HEK293 (cell line): ENCODE results near the gene AREG.

ENCODE experiments used
- BCL11B ChIP-seq: fragments of 450-650 bp; formaldehyde crosslinking; IDR thresholded peaks from 2 replicates; pipeline ENCODE4 v1.5.1; 2016; ENCODE audit warnings: low read depth, missing biosample characterization, missing genetic modification characterization
- SP2 ChIP-seq: fragments of 450-650 bp; formaldehyde crosslinking; IDR thresholded peaks from 2 replicates; pipeline ENCODE4 v1.5.1; 2016; ENCODE audit warnings: missing biosample characterization, missing genetic modification characterization
- YY1 ChIP-seq: fragments of 450-650 bp; formaldehyde crosslinking; IDR thresholded peaks from 2 replicates; pipeline ENCODE4 v1.5.1; 2018; ENCODE audit warnings: missing biosample characterization, missing genetic modification characterization
- ZBTB1 ChIP-seq: fragments of 450-650 bp; formaldehyde crosslinking; IDR thresholded peaks from 2 replicates; pipeline ENCODE4 v1.5.1; 2016; ENCODE audit warnings: missing biosample characterization, missing genetic modification characterization
- ZBTB21 ChIP-seq: fragments of 450-650 bp; formaldehyde crosslinking; IDR thresholded peaks from 2 replicates; pipeline ENCODE4 v1.5.1; 2017; ENCODE audit warnings: missing biosample characterization, missing genetic modification characterization
- ZFP3 ChIP-seq: fragments of 450-650 bp; formaldehyde crosslinking; IDR thresholded peaks from 2 replicates; pipeline ENCODE4 v1.5.1; 2016; ENCODE audit warnings: low read depth, missing biosample characterization, missing genetic modification characterization
- ZNF114 ChIP-seq: fragments of 450-650 bp; formaldehyde crosslinking; IDR thresholded peaks from 2 replicates; pipeline ENCODE4 v1.5.0; 2017; ENCODE audit warnings: missing biosample characterization, missing genetic modification characterization
- ZNF2 ChIP-seq: fragments of 450-650 bp; formaldehyde crosslinking; IDR thresholded peaks from 2 replicates; pipeline ENCODE4 v1.5.1; 2016; ENCODE audit warnings: missing biosample characterization, missing genetic modification characterization
- ZNF324 ChIP-seq: fragments of 450-650 bp; formaldehyde crosslinking; IDR thresholded peaks from 2 replicates; pipeline ENCODE4 v1.5.1; 2016; ENCODE audit warnings: missing biosample characterization, missing genetic modification characterization
- TF ChIP-seq, protein P1 (sequence below): fragments of 450-650 bp; formaldehyde crosslinking; IDR thresholded peaks from 2 replicates; pipeline ENCODE4 v1.5.1; 2016; ENCODE audit warnings: missing biosample characterization, missing genetic modification characterization
- TF ChIP-seq, protein P2 (sequence below): fragments of 450-650 bp; formaldehyde crosslinking; IDR thresholded peaks from 2 replicates; pipeline ENCODE4 v1.5.1; 2016; ENCODE audit warnings: missing biosample characterization, missing genetic modification characterization
- TF ChIP-seq, protein P3 (sequence below): fragments of 450-650 bp; formaldehyde crosslinking; IDR thresholded peaks from 2 replicates; pipeline ENCODE4 v1.5.1; 2016; ENCODE audit warnings: missing biosample characterization, missing genetic modification characterization
- TF ChIP-seq, protein P4 (sequence below): fragments of 450-650 bp; formaldehyde crosslinking; IDR thresholded peaks from 2 replicates; pipeline ENCODE4 v1.5.1; 2016; ENCODE audit warnings: missing biosample characterization, missing genetic modification characterization

DNA sequence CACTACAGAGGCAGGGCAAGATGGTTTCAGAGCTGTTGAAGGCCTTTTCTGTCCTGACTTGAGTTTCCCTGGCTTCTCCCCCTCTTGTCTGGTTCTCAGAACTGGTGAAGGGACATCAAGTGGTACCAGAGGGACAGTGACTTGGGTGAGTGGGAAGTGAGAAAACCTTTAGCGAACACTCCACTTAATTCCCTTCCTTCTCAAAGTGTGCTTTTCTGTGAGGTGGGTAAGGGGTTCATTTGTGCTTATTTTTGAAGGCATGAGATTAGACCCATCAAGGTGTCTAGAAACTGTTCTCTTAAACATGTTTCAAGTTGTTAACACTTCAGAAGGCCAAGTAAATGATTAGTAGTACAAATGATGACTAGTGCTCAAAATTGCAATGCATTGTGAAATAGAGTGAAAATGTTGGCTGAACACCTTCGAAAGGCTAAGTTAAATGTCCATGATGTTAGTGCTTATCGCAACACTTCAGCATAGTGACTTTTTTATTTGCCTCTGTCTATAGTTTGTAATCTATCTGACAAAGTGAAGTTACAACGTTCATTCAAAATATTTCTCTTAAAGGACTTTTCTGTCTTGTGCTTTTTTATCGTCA, 2.8 kb downstream of the AREG start:
- TF ChIP-seq BCL11B, result no peak
- TF ChIP-seq, protein P1, sequence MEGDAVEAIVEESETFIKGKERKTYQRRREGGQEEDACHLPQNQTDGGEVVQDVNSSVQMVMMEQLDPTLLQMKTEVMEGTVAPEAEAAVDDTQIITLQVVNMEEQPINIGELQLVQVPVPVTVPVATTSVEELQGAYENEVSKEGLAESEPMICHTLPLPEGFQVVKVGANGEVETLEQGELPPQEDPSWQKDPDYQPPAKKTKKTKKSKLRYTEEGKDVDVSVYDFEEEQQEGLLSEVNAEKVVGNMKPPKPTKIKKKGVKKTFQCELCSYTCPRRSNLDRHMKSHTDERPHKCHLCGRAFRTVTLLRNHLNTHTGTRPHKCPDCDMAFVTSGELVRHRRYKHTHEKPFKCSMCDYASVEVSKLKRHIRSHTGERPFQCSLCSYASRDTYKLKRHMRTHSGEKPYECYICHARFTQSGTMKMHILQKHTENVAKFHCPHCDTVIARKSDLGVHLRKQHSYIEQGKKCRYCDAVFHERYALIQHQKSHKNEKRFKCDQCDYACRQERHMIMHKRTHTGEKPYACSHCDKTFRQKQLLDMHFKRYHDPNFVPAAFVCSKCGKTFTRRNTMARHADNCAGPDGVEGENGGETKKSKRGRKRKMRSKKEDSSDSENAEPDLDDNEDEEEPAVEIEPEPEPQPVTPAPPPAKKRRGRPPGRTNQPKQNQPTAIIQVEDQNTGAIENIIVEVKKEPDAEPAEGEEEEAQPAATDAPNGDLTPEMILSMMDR (tag by site-specific recombination), result no peak
- no peak for TF ChIP-seq ZBTB1 (tag by site-specific recombination)
- TF ChIP-seq YY1 (tag by site-specific recombination), result no peak
- no peak for TF ChIP-seq ZNF324
- no peak for TF ChIP-seq ZNF114 (tag by site-specific recombination)
- no peak for TF ChIP-seq ZBTB21 (tag by site-specific recombination)
- no peak for TF ChIP-seq SP2 (tag by site-specific recombination)
- no peak for TF ChIP-seq ZFP3 (tag by site-specific recombination)
- TF ChIP-seq, protein P2, sequence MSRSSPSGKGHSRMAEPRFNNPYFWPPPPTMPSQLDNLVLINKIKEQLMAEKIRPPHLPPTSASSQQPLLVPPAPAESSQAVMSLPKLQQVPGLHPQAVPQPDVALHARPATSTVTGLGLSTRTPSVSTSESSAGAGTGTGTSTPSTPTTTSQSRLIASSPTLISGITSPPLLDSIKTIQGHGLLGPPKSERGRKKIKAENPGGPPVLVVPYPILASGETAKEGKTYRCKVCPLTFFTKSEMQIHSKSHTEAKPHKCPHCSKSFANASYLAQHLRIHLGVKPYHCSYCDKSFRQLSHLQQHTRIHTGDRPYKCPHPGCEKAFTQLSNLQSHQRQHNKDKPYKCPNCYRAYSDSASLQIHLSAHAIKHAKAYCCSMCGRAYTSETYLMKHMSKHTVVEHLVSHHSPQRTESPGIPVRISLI, result no peak
- TF ChIP-seq ZNF2, result no peak
- TF ChIP-seq, protein P3, sequence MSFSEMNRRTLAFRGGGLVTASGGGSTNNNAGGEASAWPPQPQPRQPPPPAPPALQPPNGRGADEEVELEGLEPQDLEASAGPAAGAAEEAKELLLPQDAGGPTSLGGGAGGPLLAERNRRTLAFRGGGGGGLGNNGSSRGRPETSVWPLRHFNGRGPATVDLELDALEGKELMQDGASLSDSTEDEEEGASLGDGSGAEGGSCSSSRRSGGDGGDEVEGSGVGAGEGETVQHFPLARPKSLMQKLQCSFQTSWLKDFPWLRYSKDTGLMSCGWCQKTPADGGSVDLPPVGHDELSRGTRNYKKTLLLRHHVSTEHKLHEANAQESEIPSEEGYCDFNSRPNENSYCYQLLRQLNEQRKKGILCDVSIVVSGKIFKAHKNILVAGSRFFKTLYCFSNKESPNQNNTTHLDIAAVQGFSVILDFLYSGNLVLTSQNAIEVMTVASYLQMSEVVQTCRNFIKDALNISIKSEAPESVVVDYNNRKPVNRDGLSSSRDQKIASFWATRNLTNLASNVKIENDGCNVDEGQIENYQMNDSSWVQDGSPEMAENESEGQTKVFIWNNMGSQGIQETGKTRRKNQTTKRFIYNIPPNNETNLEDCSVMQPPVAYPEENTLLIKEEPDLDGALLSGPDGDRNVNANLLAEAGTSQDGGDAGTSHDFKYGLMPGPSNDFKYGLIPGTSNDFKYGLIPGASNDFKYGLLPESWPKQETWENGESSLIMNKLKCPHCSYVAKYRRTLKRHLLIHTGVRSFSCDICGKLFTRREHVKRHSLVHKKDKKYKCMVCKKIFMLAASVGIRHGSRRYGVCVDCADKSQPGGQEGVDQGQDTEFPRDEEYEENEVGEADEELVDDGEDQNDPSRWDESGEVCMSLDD, result no peak
- TF ChIP-seq, protein P4, sequence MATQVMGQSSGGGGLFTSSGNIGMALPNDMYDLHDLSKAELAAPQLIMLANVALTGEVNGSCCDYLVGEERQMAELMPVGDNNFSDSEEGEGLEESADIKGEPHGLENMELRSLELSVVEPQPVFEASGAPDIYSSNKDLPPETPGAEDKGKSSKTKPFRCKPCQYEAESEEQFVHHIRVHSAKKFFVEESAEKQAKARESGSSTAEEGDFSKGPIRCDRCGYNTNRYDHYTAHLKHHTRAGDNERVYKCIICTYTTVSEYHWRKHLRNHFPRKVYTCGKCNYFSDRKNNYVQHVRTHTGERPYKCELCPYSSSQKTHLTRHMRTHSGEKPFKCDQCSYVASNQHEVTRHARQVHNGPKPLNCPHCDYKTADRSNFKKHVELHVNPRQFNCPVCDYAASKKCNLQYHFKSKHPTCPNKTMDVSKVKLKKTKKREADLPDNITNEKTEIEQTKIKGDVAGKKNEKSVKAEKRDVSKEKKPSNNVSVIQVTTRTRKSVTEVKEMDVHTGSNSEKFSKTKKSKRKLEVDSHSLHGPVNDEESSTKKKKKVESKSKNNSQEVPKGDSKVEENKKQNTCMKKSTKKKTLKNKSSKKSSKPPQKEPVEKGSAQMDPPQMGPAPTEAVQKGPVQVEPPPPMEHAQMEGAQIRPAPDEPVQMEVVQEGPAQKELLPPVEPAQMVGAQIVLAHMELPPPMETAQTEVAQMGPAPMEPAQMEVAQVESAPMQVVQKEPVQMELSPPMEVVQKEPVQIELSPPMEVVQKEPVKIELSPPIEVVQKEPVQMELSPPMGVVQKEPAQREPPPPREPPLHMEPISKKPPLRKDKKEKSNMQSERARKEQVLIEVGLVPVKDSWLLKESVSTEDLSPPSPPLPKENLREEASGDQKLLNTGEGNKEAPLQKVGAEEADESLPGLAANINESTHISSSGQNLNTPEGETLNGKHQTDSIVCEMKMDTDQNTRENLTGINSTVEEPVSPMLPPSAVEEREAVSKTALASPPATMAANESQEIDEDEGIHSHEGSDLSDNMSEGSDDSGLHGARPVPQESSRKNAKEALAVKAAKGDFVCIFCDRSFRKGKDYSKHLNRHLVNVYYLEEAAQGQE (tag by site-specific recombination), result no peak
